Measurements from ENCODE around the gene GUCY1A2. TPM values are rescaled to one million over a fixed set of nuclear protein-coding genes. Genes with fewer than 3 reads are reported as not detected.

GUCY1A2 gene
- total RNA-seq, 1 experiment from 2014 or later = 0.10 TPM

DNA sequence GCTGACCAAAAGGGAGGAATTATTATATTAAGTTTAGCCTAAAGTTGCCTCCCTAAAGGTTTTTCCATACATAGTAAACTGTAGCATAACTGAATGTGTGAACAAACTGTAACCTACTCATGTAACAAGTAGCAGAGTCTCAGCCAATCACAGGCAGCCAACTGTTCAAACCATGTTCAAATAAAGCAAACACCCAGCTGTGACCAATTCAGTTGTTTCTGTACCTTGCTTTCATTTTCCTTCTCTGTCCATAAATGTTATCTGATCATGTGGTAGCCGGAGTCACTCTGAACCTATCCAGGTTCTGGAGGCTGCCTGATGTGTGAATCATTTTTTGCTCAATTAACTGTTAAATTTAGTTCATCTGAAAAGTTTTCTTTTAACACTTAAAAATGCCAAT, 373.5 kb downstream of the GUCY1A2 start:
- intact Hi-C loops (cut with micrococcal nuclease) = no loop called here
- CTCF ChIA-PET = no interaction called here
- no peak overlapping the region for H3K4me3 ChIP-seq (replicated peaks in 1 of 2; ENCODE audit: low read depth in 1 of 2, low read length in 2 of 2)
- H3K36me3 ChIP-seq (ENCODE audit: control insufficient read depth in 1 of 2, insufficient read depth in 2 of 2, low read length in 2 of 2) = no peaks in the 10 kb centered on the region
- H3K27ac ChIP-seq (ENCODE audit: low read depth, low read length) = no peak overlapping the region
- no peaks in the 10 kb centered on the region for H3K9me2 ChIP-seq (ENCODE audit: insufficient read depth)
- H3K4me2 ChIP-seq (ENCODE audit: low read length) = no peak overlapping the region
- H3K9me3 ChIP-seq (ENCODE audit: control insufficient read depth in 1 of 2, insufficient read depth in 1 of 2, low read depth in 1 of 2, low read length in 2 of 2) = no peaks in the 10 kb centered on the region
- ATAC-seq (no peak), DNase-seq (ENCODE audit: low read depth, low spot score) (no peak)
- H3K79me2 ChIP-seq (ENCODE audit: insufficient read depth, low read length) = no peaks in the 10 kb centered on the region
- H3K9ac ChIP-seq (ENCODE audit: low read length) = no peak overlapping the region
- TF ChIP-seq ZBTB33 (IDR thresholded peaks at IDR 0.05; ENCODE audit: extremely low read depth, insufficient replicate concordance, low read length) (no peak), ELF1 (IDR thresholded peaks at IDR 0.05; ENCODE audit: borderline replicate concordance, low read depth) (no peak), EZH2 (IDR thresholded peaks at IDR 0.05) (no peak), MAX (IDR thresholded peaks at IDR 0.05) (no peak), CTCF (IDR thresholded peaks at IDR 0.05 in 2 of 3, conservative IDR thresholded peaks at IDR 0.05 in 1 of 3; ENCODE audit: borderline replicate concordance in 1 of 3, insufficient read depth in 1 of 3, low read depth in 2 of 3, low read length in 2 of 3) (no peak), CBX3 (IDR thresholded peaks at IDR 0.05; ENCODE audit: low read depth) (no peak), YY1 (IDR thresholded peaks at IDR 0.05; ENCODE audit: extremely low read depth, insufficient replicate concordance, low read depth, low read length) (no peak), SP1 (IDR thresholded peaks at IDR 0.05; ENCODE audit: low read depth) (no peak), ZNF274 (IDR thresholded peaks at IDR 0.05; ENCODE audit: low read depth, low read length) (no peak), FOSL1 (IDR thresholded peaks at IDR 0.05; ENCODE audit: low read depth) (no peak), POLR2A (IDR thresholded peaks at IDR 0.05; ENCODE audit: borderline replicate concordance, extremely low read depth, insufficient read depth, insufficient read length) (no peak)
- TF ChIP-seq, protein P1, sequence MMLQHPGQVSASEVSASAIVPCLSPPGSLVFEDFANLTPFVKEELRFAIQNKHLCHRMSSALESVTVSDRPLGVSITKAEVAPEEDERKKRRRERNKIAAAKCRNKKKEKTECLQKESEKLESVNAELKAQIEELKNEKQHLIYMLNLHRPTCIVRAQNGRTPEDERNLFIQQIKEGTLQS (IDR thresholded peaks at IDR 0.05) = no peak
- H3K4me1 ChIP-seq (ENCODE audit: control insufficient read depth in 1 of 2, insufficient read depth in 2 of 2, low read length in 2 of 2) = no peaks in the 10 kb centered on the region
- H3K27me3 ChIP-seq (ENCODE audit: insufficient read depth, low read length) = no peaks in the 10 kb centered on the region
- H2AFZ ChIP-seq (ENCODE audit: low read depth, low read length, poor library complexity, severe bottlenecking) = no peak overlapping the region
- RAD21 ChIA-PET (ENCODE audit: low non-redundant PET in 1 of 2, low total read pairs in 2 of 2, uncharacterized antibody in 2 of 2, unreplicated experiment in 2 of 2) = no interaction called here
- BruUV-seq (replicated peaks) = no TSS peak
- POLR2A ChIA-PET = no interaction called here
- H4K20me1 ChIP-seq (ENCODE audit: insufficient read depth) = no peaks in the 10 kb centered on the region
